Right ventricle myocardium inferior (tissue), 1 donor: ENCODE results near the gene C2orf69. TPM values are rescaled to one million over a fixed set of nuclear protein-coding genes. Genes with fewer than 3 reads are reported as not detected.
A peak's percentile ranks its signal among the peaks of the same experiment; 100 is the strongest.

Experiments
- ATAC-seq: fragments of 200-7000 bp; cut with Tn5 transposase; one replicate; pipeline ENCODE4 v1.9.1; 2020; ENCODE audit warnings: mild to moderate bottlenecking, moderate library complexity
- DNase-seq: peaks from one replicate; pipeline ENCODE4 v3.0.0; 2021; ENCODE audit errors: missing footprints
- intact Hi-C: fragments of 100-400 bp; cut with DNase I; formaldehyde crosslinking; loops from one replicate; pipeline ENCODE4 v1.11.0; 2022
- long read RNA-seq: library from polyadenylated mRNA; unstranded; transcript quantifications from one replicate; pipeline ENCODE4 v2.0.0, GENCODE V29; 2021
- total RNA-seq: library from RNA; stranded (reverse); fragmentation: NEBNext Ultra II Directional; extraction: Animal tissue kit (Norgen Biotek cat#: 25700); gene quantifications from one replicate; pipeline ENCODE4 v1.2.1, GENCODE V29; 2021
- donor health status: DM: no; HTN: yes; CAD: no; lungs with severe emphysema.

Gene C2orf69, protein sequence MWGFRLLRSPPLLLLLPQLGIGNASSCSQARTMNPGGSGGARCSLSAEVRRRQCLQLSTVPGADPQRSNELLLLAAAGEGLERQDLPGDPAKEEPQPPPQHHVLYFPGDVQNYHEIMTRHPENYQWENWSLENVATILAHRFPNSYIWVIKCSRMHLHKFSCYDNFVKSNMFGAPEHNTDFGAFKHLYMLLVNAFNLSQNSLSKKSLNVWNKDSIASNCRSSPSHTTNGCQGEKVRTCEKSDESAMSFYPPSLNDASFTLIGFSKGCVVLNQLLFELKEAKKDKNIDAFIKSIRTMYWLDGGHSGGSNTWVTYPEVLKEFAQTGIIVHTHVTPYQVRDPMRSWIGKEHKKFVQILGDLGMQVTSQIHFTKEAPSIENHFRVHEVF
- total RNA-seq, result 8.0 TPM
- long read RNA-seq, transcript C2orf69-201 (2 exons, 3,728 nt), result major isoform, 20 of 21 reads
- long read RNA-seq, partial matches to known transcripts, result 0 of 21 reads
- long read RNA-seq, other reads (novel, unspliced or antisense), result 1 of 21 reads

DNA sequence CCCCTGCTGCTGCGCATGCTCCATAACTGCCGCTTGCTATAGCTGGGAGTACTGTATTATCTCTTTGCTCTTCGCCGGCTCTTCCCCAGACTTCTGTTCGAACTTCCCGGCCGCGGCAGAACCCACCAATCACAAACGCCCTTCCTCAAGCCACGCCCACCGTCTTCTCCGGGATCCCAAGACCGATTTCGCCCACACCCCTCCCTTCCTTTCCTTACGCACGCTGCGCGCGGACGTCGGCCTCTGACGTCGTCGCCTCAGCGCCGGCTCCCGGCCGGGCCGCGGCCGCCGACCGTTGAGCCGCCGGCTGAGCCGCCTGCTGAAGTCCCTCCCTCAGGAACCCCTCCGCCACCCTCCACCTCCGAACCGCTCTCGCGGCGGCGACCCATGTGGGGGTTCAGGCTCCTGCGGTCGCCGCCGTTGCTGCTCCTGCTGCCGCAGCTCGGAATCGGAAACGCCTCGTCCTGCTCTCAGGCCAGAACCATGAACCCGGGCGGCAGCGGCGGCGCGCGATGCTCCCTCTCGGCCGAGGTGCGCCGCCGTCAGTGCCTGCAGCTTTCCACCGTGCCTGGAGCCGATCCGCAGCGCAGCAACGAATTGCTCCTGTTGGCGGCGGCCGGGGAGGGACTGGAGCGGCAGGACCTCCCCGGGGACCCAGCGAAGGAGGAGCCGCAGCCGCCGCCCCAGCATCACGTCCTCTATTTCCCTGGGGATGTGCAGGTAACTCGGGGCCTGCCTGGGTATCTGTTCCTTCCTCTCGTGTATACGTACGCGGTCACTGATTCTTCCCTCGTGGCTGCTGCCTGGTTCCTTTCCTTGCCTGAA is at the start of gene C2orf69:
C2orf69 (plus strand) TSS at position 242 of the 825 bp plus-strand sequence; CDS start at position 388, 146 bp downstream.
- intact Hi-C loops, result loop anchor here (5.0 kb wide), 1 partner anchor 41 kb away; no protein-coding TSS in a partner anchor
- ATAC-seq, result peak; percentile 99

GRCh38 chr2:199862788-199863187 is 48.3 kb upstream of the C2orf69 start:
- ATAC-seq (no peak), DNase-seq (no peak)
- intact Hi-C loops, result no loop called here

More for the DNA sequence above, at the start of gene C2orf69:
- peak; percentile 97 for DNase-seq

DNA sequence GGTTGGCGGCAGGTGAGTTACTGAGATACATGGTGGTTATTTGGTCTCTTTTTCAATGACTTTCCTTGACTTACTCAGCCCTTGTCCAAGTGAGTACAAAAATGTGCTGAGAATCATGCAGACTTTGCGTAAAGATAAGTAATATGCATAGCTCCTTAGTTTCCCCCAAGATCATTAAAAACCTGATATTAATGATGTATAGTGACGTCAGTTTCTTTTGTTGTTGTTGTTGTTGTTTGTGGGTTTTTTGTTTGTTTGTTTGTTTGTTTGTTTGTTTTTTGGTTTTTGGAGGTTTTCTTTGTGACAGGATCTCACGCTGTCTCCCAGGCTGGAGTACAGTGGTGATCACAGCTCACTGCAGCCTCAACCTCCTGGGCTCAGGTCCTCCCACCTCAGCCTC is 45.2 kb upstream of the C2orf69 start:
- intact Hi-C loops, result no loop called here
- DNase-seq, result no peak
- ATAC-seq, result no peak

- DNase-seq, result no peak
- intact Hi-C loops, result no loop called here
- ATAC-seq, result no peak
These were observed 42.5 kb upstream of the C2orf69 start for GRCh38 chr2:199868431-199869226.

- ATAC-seq (no peak), DNase-seq (no peak)
- intact Hi-C loops, result no loop called here
These were observed 41.9 kb upstream of the C2orf69 start for GRCh38 chr2:199869227-199869541.

DNA sequence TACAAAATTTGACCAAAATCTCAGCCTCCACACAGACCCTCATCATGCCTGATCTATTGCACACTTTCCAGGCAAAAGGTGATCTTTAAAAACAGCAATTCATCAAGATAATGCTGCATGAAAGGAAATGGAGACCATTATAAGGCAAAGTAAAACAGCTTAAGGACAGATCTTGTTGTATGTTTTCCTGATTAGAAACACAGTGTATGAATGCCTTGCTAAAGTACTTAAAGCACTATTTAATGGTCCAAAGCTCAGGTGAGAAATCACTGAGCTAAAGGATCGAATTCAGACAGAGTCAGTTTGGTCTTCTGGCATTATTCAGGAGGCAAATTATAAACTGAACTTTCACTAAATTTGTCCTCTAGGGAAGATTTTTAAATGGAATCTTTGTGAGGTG is 41.4 kb upstream of the C2orf69 start:
- ATAC-seq (no peak), DNase-seq (no peak)
- intact Hi-C loops, result no loop called here

GRCh38 chr2:199870581-199870980 is 40.5 kb upstream of the C2orf69 start:
- DNase-seq (no peak), ATAC-seq (no peak)
- intact Hi-C loops, result no loop called here

DNA sequence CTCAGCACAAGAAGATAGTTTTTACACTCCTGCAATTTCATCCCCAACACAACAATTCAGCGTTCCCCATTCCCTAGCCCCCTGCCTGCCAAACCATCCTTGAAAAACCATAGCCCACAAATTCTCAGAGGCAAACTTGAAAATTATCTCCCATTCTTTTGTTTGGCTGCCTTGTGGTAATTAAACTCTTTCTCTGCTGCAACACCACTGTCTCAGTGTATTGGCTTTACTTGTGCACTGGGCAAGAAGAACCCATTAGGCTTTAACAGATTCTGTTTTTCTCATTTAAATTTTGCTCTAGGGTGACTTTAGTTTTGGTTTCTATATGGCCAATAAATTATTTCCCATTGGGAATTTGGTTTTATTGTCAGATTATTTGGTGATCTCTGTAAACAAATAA is 36.9 kb upstream of the C2orf69 start:
- DNase-seq (no peak), ATAC-seq (no peak)
- intact Hi-C loops, result no loop called here

GRCh38 chr2:199875400-199875799 is 35.7 kb upstream of the C2orf69 start:
- intact Hi-C loops, result no loop called here
- ATAC-seq (no peak), DNase-seq (no peak)

GRCh38 chr2:199882667-199883066 is 28.4 kb upstream of the C2orf69 start:
- DNase-seq (no peak), ATAC-seq (no peak)
- intact Hi-C loops, result no loop called here

DNA sequence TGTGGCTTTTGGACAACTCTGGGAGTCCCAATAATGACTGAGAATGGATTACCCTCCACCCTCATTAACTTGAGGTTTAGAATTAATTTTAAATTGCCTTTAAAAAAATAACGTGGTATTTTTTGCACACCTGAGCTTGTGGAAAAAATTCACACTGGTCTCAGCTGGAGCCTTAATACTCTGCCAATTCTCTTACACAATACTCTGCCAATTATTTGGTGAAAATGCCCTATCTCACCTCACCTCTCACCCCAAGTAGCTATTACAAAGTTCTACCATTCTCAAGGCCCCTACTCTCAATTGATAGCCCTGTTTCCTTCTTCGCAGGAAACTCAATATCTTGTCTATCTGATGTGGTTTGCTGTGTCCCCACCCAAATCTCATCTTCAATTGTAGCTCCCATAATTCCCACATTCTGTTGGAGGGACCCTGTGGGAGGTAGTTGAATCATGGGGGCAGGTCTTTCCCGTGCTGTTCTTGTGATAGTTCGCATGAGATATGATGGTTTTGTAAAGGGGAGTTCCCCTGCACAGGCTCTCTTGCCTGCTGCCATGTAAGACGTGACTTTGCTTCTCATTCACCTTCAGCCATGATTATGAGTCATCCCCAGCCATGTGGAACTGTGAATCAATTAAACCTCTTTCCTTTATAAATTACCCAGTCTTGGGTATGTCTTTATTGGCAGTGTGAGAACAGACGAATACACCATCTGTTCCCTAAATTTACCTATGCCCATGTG is 27.4 kb upstream of the C2orf69 start:
- ATAC-seq (no peak), DNase-seq (no peak)
- intact Hi-C loops, result no loop called here

DNA sequence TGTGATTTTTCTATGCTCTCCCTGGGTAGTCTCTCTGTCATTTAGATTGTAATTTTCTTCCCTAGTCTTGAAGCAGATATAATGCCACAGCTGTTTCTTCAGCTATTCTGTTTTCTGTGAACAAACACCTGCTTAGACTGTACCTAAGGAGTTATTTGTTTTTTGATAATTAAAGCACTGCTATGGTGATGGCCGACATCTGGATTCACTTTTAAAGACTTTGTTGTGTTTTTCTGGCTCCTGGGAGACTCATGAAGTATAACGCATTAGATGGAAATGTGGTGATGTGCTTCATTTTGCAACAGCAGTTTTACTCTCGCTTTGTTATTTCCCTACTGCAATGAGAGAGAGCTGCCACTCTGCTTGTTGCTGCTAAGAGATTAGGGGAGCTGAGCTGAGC is 15.7 kb upstream of the C2orf69 start:
- ATAC-seq (no peak), DNase-seq (no peak)
- intact Hi-C loops, result no loop called here

GRCh38 chr2:199896617-199897016 is 14.5 kb upstream of the C2orf69 start:
- intact Hi-C loops, result no loop called here

DNA sequence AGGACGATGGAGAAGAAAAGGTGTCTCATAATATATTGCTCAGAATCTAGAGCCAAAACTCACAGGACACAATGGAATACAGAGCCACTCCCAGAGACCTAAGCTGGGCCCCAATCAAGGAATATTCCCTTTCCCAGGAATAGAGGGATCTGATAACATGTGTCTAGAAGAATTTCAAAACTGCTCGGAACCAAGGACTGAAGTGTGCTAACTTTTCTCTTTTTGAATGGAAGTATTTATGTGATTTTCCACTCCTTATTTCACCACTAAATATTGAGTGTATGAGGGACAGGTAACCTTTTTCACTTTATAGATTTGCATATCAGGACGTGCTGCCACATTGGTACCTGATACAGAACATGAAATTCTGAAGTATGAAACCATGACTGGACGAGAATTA is 9.2 kb upstream of the C2orf69 start:
- DNase-seq (no peak), ATAC-seq (no peak)
- intact Hi-C loops, result no loop called here

More at GRCh38 chr2:199896617-199897016, 14.5 kb upstream of the C2orf69 start:
- ATAC-seq (no peak), DNase-seq (no peak)

GRCh38 chr2:199902486-199903110 is 8.5 kb upstream of the C2orf69 start:
- intact Hi-C loops, result no loop called here
- ATAC-seq (no peak), DNase-seq (no peak)

- ATAC-seq (no peak), DNase-seq (no peak)
- intact Hi-C loops, result no loop called here
These were observed 8.0 kb upstream of the C2orf69 start for GRCh38 chr2:199903111-199903510.

- intact Hi-C loops, result no loop called here
- no peak for DNase-seq
- ATAC-seq, result no peak
These were observed 3.9 kb upstream of the C2orf69 start for GRCh38 chr2:199907008-199907714.
